HG03342 (cell line): ENCODE measurements around the gene CACNG6.
"Not testable (repeated sequence)": the region's sequence is repeated elsewhere in the genome, so short reads cannot be mapped to it uniquely, and the experiment has no call there.

Source experiments
- ATAC-seq: cut with Tn5 transposase; IDR thresholded peaks from one replicate; pipeline ENCODE4 v1.9.1; 2021; ENCODE audit warnings: mild to moderate bottlenecking, moderate library complexity; ENCODE audit not compliant: unreplicated experiment

The CACNG6 gene

DNA sequence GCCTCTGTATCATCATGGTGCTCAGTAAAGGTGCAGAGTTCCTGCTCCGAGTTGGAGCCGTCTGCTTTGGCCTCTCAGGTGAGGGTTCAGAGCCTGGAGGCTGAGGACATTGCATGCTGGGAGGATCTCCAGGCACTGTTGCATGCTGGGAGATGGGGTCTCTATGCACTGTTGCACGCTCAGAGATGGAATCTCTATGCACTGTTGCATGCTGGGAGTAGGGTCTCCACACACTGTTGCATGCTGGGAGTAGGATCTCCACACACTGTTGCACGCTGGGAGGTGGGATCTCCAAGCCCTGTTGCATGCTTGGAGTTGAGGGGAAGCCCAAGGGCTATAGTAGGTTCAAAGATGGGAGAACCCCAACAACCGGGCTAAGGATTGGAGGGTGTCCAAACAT, 8.3 kb downstream of the CACNG6 start:
- ATAC-seq: no peak

DNA sequence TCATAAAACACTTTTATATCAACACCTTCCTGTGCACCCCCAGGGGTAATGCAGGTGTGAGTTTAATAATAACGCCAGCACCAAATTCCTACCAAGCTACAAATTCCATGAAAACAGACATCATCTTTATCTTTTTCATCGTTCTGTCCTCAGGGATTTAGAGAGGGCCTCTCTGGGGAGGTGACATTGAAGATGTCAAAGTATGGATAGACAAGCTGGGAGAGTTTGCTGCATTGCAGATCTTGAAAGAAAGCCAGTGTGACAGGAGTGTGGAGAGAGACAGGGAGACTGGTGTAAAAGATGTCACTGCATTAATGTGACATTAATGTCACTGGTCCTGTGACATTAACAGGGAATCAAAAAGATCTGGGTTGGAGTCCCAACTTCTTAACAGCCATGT, 10.1 kb downstream of the CACNG6 start:
- ATAC-seq: no peak

DNA sequence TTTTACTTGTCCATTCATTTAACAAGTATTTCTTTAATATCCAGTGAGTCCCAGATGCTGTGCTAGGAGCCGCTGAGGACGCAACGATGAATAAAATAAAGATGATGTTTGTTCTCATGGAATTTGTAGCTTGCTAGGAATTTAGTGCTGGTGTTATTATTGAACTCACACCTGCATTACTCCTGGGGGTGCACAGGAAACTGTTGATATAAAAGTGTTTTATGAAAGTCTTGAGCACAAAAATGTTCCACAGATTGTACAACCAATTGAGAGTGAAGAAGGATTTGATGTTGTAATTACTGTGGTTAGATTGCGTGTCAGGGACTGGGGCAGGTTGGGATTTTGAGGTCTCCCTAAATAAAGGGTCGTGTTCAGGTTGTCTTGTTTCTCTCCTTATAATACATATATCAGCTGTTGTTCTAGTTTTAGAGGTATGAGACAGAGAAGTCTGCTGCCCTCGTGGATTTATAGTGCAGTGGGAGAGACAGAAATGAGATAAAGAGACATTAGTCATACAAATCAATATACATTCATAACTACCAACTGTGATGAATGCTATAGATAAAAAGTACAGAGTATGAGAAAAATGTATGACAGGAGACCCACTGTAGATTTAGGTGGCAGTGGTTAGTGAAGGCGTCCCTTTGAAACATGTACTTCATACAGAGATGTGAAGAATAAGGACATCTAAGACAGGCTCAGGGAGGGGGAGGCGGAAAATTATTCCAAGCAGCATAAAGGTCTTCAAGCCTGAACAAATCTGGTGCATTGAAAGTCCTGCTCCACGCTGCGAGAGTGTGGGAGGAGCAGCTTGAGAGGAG, 11.3 kb downstream of the CACNG6 start:
- ATAC-seq: no peak

DNA sequence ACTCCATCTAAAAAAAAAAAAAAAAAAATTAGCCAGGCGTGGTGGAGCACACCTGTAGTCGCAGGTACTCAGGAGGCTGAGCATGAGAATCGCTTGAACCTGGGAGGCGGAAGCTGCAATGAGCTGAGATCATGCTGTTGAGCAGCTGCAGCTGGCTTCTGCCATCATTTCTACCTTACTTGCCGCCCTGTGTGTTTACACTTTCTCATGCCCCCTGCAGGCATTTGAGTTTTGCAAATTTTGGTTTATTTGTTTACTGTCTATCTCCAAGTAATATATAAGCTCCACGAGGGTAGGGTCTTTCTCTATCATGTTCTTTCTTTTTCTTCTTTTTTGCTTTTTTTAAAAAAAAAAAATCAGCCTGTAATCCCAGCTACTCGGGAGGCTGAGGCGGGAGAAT, 18.0 kb downstream of the CACNG6 start:
- ATAC-seq: no peak

DNA sequence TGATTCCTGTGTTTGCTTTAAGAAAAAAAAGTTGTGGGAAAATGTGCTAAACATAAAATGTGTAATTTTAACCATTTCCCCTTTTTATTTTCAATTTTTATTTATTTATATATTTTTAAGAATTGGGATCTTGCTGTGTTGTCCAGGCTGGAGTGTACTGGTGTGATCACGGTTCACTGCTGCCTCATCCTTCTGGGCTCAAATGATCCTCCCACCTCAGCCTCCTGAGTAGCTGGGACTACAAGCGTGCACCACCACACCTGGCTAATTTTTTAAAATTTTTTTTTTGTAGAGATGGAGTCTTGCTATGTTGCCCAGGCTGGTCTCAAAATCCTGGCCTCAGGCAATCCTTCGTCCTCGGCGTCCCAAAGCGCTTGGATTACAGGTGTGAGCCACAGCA, 19.0 kb downstream of the CACNG6 start:
- no peak for ATAC-seq

DNA sequence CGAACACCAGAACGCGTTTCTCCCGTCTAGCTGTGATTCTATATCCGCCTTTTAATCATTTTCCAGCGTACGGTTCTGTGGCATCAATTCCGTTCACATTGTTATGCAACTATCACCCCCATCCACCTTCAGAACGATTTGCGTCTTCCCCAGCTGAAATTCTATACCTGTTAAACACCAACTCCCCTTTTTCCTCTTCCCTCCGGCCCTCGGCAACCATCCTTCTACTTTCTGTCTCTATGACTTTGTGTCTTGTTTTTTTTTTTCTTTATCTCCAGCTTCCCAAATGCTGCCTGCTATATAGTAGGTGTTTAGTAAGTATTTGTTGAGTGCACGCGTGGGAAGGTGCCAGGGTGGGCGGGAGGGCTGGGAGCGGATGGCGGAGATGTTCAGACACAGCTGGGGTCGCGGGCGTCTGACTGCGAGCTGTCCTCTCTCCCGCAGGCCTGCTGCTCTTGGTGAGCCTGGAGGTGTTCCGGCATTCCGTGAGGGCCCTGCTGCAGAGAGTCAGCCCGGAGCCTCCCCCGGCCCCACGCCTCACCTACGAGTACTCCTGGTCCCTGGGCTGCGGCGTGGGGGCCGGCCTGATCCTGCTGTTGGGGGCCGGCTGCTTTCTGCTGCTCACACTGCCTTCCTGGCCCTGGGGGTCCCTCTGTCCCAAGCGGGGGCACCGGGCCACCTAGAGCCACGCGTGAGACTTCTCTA, 20.2 kb downstream of the CACNG6 start:
- no peak for ATAC-seq

DNA sequence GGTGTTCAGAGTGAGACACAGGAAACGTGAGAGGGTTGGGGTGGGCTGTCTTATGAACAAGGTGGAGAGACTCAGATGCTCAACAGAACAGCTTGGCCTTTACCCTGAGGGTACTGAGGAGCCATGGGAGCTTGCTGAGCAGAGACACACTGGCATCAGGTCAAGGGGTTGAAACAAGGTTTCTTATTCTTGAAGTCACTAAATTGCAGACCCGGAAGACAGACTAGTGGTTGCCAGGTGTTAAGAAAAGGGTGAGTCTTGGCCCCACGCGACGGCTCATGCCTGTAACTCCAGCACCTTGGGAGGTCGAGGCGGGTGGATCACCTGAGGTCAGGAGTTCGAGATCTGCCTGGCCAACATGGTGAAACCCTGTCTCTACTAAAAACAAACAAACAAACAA, 22.4 kb downstream of the CACNG6 start:
- no peak for ATAC-seq

DNA sequence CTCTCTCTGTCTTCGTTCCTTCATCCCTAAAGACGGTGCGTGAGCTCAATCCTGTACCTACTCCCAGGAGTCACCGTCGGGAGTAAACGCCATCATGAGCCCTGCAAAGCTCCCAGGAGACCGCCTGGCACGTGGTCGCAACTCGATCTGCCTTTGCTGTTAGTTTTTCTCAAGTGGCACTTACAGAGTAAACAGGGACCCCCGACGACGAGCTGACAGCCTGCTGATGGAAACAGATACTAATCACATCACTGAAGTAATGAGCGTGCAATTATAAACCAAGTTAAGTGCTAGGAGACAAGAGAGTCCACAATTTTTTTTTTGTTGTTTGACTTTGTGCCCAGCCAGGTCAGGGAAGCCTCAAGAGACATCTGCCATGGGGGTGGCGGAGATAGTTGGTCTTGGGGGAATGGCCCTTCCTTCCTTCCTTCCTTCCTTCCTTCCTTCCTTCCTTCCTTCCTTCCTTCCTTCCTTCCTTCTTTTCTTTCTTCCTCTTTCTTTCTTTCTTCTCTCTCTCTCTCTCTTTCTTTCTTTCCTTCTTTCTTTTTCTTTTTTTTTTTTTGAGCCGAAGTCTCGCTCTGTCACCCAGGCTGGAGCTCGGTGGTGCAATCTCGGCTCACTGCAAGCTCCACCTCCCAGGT, 23.6 kb downstream of the CACNG6 start:
- no peak for ATAC-seq

DNA sequence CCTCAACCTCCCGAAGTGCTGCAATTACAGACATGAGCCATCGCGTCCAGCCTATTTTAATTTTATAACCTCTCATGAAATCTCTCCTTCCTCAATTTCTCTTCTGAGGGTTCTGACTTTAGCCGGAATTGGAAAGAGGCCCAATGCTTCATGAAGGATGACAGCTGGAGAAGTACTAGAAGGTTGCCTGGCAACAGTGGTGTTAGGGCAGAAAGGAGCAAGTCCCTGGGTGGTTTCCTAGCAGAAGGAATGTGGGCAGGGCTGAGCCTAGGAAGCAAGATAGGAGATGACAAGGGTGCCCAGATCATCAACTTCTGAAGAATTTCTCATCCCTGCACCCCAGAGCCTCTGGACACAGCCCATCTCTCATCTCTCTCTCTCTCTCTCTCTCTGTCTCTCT, 25.8 kb downstream of the CACNG6 start:
- ATAC-seq: no peak

DNA sequence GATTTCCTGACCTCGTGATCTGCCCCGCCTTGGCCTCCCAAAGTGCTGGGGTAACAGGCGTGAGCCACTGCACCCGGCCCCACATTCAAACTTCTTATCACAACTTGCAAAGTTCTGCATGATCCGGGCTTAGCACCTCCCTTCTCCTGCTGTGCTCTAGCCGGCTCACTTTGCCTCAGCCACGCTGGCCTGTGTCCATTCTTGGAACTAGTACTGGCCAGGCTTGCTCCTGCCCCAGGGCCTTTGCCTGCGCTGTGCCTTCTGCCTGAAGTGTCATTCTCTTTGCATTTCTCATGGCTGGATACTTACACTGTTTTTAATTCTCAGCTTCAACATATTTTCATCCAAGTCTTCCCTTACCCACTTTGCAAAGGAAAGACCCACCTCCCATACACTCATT, 29.9 kb downstream of the CACNG6 start:
- no peak for ATAC-seq

DNA sequence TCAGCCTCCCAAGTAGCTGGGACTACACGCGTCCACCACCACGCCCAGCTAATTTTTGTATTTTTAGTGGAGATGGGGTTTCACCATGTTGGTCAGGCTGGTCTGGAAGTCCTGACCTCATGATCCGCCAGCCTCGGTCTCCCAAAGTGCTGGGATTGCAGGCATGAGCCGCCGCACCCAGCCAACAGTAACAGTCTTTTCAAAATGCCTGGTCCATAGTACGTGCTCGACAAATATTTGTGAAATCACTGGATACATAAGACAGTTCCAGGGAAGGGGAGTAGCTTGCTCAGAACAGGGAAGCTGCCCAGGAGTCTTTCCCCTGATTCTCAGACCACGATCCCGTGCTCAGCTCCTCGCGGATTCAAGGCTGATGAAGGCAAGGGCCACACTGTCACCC, 30.5 kb downstream of the CACNG6 start:
- ATAC-seq: no peak

DNA sequence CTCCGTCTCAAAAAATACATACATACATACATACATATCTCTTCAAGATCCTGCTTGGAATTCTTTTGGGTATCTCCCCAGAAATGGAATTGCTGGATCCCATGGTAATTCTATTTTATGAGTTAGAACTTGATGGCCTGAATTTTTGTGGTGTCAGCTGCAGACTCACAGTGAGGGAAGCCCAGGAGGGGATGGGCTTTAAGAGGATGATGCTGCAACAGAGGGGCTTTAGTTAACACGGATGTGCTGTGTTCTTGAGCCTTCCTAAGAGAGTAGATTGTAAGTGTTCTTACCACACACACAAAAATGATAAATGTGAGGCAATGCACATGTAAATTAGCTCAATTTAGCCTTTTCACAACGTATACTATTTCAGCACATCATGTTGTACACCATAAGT, 31.8 kb downstream of the CACNG6 start:
- no peak for ATAC-seq

DNA sequence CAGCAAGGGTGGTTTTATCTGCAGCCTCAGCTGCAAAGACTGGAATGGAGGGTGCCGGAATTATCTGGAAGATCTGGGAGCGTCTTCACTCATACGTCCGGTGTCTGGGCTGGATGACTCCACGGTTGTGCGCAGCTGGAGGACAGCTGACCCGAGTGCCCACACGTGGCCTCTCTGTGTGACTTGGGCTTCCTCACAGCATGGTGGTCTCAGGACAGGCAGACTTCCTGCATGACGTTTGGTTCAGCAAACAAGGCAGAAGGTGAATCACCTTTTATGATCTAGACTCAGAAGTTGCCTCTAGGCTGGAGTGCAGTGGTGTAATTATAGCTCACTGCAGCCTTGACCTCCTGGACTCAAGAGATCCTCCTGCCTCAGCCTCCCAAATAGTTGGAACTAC, 33.2 kb downstream of the CACNG6 start:
- no peak for ATAC-seq

DNA sequence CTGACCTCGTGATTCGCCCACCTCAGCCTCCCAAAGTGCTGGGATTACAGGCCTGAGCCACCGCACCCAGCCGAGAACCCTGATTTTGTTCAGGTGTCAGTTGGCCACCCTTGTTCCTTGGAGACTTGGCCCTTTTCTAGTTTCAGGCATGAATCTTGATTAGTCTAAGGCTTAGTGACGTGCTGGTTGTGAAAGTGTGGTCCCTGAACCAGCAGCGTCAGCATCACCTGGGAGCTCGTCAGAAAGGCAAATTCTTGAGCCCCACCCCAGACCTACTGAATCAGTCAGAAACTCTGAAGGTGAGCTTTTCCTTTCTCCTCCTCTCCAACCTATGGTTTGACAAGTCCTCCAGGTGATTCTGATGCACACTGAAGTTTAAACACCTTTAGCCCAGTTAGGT, 35.2 kb downstream of the CACNG6 start:
- ATAC-seq: no peak

DNA sequence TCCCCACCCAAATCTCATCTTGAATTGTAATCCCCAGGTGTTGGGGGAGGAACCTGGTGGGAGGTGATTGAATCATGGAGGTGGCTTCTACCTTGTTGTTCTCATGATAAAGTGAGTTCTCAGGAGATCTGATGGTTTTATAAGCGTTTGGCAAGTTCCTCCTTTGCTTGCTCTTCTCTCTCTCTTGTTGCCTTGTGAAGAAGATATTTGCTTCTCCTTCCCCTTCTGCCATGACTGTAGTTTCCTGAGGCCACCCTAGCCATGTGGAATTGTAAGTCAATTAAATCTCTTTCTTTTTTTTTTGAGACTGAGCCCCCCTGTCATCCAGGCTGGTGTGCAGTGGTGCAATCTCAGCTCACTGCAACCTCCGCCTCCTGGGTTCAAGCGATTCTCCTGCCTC, 37.9 kb downstream of the CACNG6 start:
- ATAC-seq: no peak

DNA sequence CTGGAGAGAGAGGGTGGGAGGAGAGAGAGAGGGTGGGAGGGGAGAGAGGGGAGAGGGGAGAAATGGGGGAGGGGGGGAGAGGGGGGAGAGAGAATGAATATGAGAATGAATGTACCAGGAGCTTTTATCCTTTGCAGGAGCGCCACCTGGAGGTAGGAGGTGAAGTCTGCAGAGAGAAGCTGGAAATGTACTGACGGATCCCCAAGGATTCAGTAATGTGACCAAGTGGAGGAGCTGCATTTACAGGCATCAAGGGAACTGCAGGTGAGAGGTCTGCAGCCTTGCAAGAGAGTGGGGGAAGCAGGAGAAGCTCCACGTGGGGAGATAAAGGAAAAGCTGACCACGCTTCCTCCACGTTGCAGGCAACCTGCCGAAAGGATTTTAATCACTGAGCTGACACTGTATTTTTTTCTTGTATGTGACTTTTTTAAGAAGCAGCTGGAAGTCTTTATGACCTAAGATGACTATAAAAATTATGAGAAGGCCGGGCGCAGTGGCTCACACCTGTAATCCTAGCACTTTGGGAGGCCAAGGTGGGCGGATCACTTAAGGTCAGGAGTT, 38.6 kb downstream of the CACNG6 start:
- no peak for ATAC-seq

DNA sequence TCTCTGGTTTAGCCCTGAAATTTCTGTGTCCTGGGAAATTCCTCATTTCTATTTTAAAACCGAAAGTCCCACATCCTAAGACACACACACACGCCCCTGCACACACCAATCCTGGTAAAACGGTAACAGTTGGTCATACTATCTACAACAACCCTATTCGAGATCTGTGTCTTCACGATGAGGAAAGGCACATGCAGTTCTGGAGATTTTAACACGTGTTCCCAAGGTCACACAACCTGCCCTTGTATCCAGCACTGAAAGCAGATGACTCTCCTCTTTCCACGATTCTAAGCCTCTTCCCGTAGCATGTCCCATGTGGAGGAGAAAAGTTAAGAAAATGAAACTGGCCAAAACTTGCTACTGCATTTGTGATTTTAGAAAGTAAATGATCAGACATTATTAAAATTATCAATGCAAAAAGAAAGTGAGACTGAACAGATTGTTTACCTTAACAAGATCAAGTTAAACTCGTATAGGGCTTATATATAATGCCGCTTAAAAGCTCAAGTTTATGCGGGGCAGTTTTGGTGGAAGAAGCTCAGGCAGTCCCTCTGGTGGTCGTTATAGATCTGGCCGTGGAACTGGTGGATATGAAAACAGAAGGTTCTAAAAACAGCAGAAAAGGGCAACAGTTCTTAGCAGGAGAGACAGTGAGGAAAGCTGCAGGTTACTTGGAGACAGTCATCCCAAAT, 39.6 kb downstream of the CACNG6 start:
- no peak for ATAC-seq

DNA sequence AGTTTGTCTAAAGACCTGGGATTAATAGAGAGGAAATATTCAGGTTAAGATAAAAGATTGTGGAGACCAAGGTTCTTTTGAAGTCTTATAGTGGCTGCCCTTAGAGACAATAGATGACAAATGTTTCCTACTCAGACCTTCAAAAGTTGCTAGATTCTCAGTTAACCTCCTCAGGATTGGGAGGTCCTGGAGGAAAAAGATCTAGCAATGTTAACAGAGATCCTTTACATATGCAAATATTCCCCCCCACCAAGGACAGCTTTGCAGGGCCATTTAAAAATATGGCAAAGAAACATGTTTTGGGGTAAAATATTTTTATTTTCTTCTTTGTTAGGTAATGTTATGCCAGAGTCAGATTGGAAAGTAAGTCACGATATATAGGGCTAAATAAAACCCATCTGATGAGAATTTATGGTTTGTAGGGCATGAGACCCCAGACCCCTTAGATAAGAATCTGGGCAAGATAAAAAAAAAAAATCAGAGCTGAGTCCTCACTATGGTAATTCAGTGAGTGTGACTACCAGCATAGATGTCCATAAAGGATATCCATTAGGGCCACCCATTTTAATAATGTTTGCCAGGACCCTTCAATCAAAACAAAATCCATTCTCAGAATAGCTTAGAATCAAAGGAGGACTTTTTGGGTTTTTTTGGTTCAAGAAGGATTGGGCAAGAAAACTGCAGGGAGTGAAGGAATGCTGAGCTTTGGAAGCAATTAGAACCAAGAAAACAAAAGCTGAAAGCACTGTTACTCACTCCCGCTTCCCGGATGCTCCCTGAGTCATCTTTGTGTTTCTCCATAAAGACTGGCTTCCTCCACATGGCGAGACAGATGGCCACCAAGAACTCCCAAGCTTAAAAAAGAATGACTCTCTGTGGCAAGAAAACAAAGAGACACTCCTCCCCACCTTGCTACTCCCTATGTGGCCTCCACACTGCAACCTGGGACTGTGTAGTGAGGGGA, 44.1 kb downstream of the CACNG6 start:
- no peak for ATAC-seq

DNA sequence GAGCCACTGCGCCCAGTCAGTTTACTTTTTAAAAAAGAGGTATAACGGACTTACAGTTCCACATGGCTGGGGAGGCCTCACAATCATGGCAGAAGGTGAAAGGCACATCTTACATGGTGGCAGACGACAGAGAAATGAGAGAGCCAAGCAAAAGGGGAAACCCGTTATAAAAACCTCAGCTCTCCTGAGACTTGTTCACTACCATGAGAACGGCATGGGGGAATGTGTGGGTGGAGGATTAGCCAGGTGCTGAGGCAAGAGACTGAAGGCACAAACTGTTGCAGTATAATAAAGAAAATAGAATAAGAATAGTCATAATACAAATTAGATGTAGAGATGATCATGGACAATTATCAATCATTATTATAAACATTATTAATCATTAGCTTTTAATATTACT, 45.1 kb downstream of the CACNG6 start:
- not testable (repeated sequence) for ATAC-seq

DNA sequence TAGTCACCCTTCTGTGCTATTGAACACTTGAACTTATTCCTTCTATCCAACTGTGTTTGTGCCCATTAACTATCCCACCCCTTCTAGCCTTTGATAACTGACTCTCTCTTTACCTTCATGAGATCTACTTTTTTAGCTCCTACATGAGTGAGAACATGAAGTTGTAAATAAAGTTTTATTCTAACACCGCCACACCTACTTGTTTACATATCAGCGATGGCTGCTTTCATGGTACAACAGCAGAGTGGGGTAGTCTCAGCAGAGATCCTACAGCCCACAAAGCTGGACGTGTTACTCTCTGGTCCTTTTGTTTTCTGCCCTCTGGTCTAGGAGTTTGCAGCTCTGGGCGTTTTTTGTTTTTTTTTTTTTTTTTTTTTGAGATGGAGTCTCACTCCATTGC, 48.6 kb downstream of the CACNG6 start:
- ATAC-seq: no peak
